Left lung (tissue), 14 donors: ENCODE data around the gene SF3A1. TPM values are rescaled to one million over a fixed set of nuclear protein-coding genes. Genes with fewer than 3 reads are reported as not detected.
"Not testable (repeated sequence)": the region's sequence is repeated elsewhere in the genome, so short reads cannot be mapped to it uniquely, and the experiment has no call there.

Source experiments
- ATAC-seq: fragments of 200-7000 bp; cut with Tn5 transposase; one replicate; pipeline ENCODE4 v1.9.1; 2020; ENCODE audit warnings: moderate library complexity
- DNase-seq, 4 donors: peaks; one replicate each; pipeline ENCODE4 v3.0.0-alpha.2; 2013 to 2020
- H3K27ac ChIP-seq, 2 donors: fragments of 200-600 bp; sonication (generic) in 1 of 2; one replicate each; pipeline versions ENCODE4 v1.5.0 to v1.8.0; 2020 to 2021
- H3K27me3 ChIP-seq, 2 donors: fragments of 200-600 bp; sonication (generic) in 1 of 2; one replicate each; pipeline versions ENCODE4 v1.5.0 to v1.8.0; 2020 to 2021
- H3K36me3 ChIP-seq, 2 donors: fragments of 200-600 bp; sonication (generic) in 1 of 2; one replicate each; pipeline versions ENCODE4 v1.5.0 to v1.8.0; 2020 to 2021
- H3K4me1 ChIP-seq, 2 donors: fragments of 200-600 bp; one replicate each; pipeline ENCODE4 v1.8.0; 2021
- H3K4me3 ChIP-seq, 2 donors: fragments of 200-600 bp; sonication (generic) in 1 of 2; one replicate each; pipeline versions ENCODE4 v1.5.0 to v1.8.0; 2020 to 2021; ENCODE audit warnings: mild to moderate bottlenecking in 1 of 2
- H3K9me3 ChIP-seq, 2 donors: fragments of 200-600 bp; sonication (generic) in 1 of 2; one replicate each; pipeline versions ENCODE4 v1.5.0 to v1.8.0; 2020 to 2021
- CTCF ChIP-seq, 2 donors: fragments of 200-600 bp; sonication (generic) in 1 of 2; IDR thresholded peaks; one replicate each; pipeline versions ENCODE4 v1.5.0 to v1.8.0; 2021; ENCODE audit warnings: antibody characterized with exemption in 2 of 2
- intact Hi-C, 2 donors: fragments of 100-400 bp; cut with DNase I; formaldehyde crosslinking; loops; one replicate each; pipeline versions ENCODE4 v1.11.2 to v1.14.2; 2022
- long read RNA-seq, 12 donors: library from polyadenylated mRNA in 2 of 12; unstranded in 2 of 12; transcript quantifications; one replicate each; pipeline ENCODE4 v2.0.0 and lab custom pipeline, GENCODE V29; 2019 to 2026
- polyA plus RNA-seq, 6 donors: library from polyadenylated mRNA; unstranded; fragments of 120-200 nt; gene quantifications; one replicate each; pipeline ENCODE4 v1.2.1, GENCODE V29; 2013; ENCODE audit not compliant: insufficient read length in 6 of 6
- total RNA-seq, 2 donors: library from RNA; stranded (reverse); fragmentation: NEBNext Ultra II Directional; extraction: Animal tissue kit (Norgen Biotek cat#: 25700); gene quantifications; one replicate each; pipeline ENCODE4 v1.2.1, GENCODE V29; 2021
- donor health status: DM: no; HTN: yes; CAD: no.
- donor health status: DM: no; HTN: no; CAD: no.

The SF3A1 gene
- total RNA-seq (100 to 1,000 TPM; 133 to 146 TPM), polyA plus RNA-seq (100 to 1,000 TPM; 119 to 154 (median 137) TPM)
- long read RNA-seq, donor 1, full-length matches to known transcripts: 24 of 87 reads
- long read RNA-seq, donor 1, partial matches to known transcripts: 58 of 87 reads
- long read RNA-seq, donor 1, other reads (novel, unspliced or antisense): 5 of 87 reads
- long read RNA-seq, donor 2, full-length matches to known transcripts: 24 of 87 reads
- long read RNA-seq, donor 2, partial matches to known transcripts: 63 of 87 reads
- long read RNA-seq, donor 2, other reads (novel, unspliced or antisense): 0 of 87 reads
- long read RNA-seq, donor 3, full-length matches to known transcripts: 17 of 26 reads
- long read RNA-seq, donor 3, partial matches to known transcripts: 9 of 26 reads
- long read RNA-seq, donor 3, other reads (novel, unspliced or antisense): 0 of 26 reads
- long read RNA-seq, donor 4, partial matches to known transcripts: 1 of 6 reads
- long read RNA-seq, donor 4, other reads (novel, unspliced or antisense): 5 of 6 reads
- long read RNA-seq, donor 5, full-length matches to known transcripts: 19 of 60 reads
- long read RNA-seq, donor 5, partial matches to known transcripts: 41 of 60 reads
- long read RNA-seq, donor 5, other reads (novel, unspliced or antisense): 0 of 60 reads
- long read RNA-seq, donor 6, full-length matches to known transcripts: 6 of 12 reads
- long read RNA-seq, donor 6, partial matches to known transcripts: 6 of 12 reads
- long read RNA-seq, donor 6, other reads (novel, unspliced or antisense): 0 of 12 reads
- long read RNA-seq, donor 7, full-length matches to known transcripts: 3 of 3 reads
- long read RNA-seq, donor 7, partial matches to known transcripts: 0 of 3 reads
- long read RNA-seq, donor 7, other reads (novel, unspliced or antisense): 0 of 3 reads
- long read RNA-seq, donor 8, full-length matches to known transcripts: 6 of 36 reads
- long read RNA-seq, donor 8, partial matches to known transcripts: 30 of 36 reads
- long read RNA-seq, donor 8, other reads (novel, unspliced or antisense): 0 of 36 reads
- long read RNA-seq, donor 9, full-length matches to known transcripts: 2 of 2 reads
- long read RNA-seq, donor 9, partial matches to known transcripts: 0 of 2 reads
- long read RNA-seq, donor 9, other reads (novel, unspliced or antisense): 0 of 2 reads
- long read RNA-seq, donor 10, partial matches to known transcripts: 3 of 3 reads
- long read RNA-seq, donor 10, other reads (novel, unspliced or antisense): 0 of 3 reads
- long read RNA-seq, donor 11, full-length matches to known transcripts: 12 of 54 reads
- long read RNA-seq, donor 11, partial matches to known transcripts: 42 of 54 reads
- long read RNA-seq, donor 11, other reads (novel, unspliced or antisense): 0 of 54 reads
- long read RNA-seq, donor 12, full-length matches to known transcripts: 15 of 37 reads
- long read RNA-seq, donor 12, partial matches to known transcripts: 22 of 37 reads
- long read RNA-seq, donor 12, other reads (novel, unspliced or antisense): 0 of 37 reads

GRCh38 chr22:30356449-30357235 lies at the start of gene SF3A1, which contains the start of gene CCDC157:
Gene SF3A1 (minus strand): TSS chr22:30356894. CDS start chr22:30356792, 102 bp downstream.
Gene CCDC157 (plus strand): TSS chr22:30357007. CDS start chr22:30366001, 8,994 bp downstream.
- peaks cover 0 to 15% of the 10 kb centered on the region in 2 donors for H3K36me3 ChIP-seq
- peak; percentile 99 for ATAC-seq
- peak within 1 kb of the TSS; percentile 76 to 85 for H3K4me3 ChIP-seq
- peak within 1 kb of the TSS; percentile 95 to 97 for H3K27ac ChIP-seq
- TF ChIP-seq CTCF (IDR thresholded peaks at IDR 0.05): peak in 1 of 2 donors; percentile 22
- intact Hi-C loops: no loop called here
- DNase-seq: peak; percentile 91 to 98 (median 94)
- H3K27me3 ChIP-seq: no peaks in the 10 kb centered on the region
- H3K9me3 ChIP-seq: no peaks in the 10 kb centered on the region
- peaks cover 20 to 40% of the 10 kb centered on the region in 2 donors for H3K4me1 ChIP-seq

- no peak for DNase-seq
- TF ChIP-seq CTCF (IDR thresholded peaks at IDR 0.05): no peak
- no peak overlapping the region for H3K27ac ChIP-seq
- no peak overlapping the region for H3K4me3 ChIP-seq
- no peaks in the 10 kb centered on the region for H3K27me3 ChIP-seq
- intact Hi-C loops: no loop called here
- H3K36me3 ChIP-seq: peaks cover 0 to 11% of the 10 kb centered on the region in 2 donors
- no peaks in the 10 kb centered on the region for H3K9me3 ChIP-seq
- ATAC-seq: no peak
- H3K4me1 ChIP-seq: no peaks in the 10 kb centered on the region
These were observed 49.7 kb upstream of the SF3A1 start for GRCh38 chr22:30406400-30406799.

GRCh38 chr22:30405731-30406130 lies 49.0 kb upstream of the SF3A1 start:
- Histone ChIP-seq H3K4me3 (no peak overlapping the region), H3K4me1 (no peaks in the 10 kb centered on the region), H3K27me3 (no peaks in the 10 kb centered on the region), H3K36me3 (peaks cover 0 to 5% of the 10 kb centered on the region in 2 donors), H3K27ac (no peak overlapping the region), H3K9me3 (no peaks in the 10 kb centered on the region)
- intact Hi-C loops: no loop called here
- no peak for ATAC-seq
- TF ChIP-seq CTCF (IDR thresholded peaks at IDR 0.05): no peak
- no peak for DNase-seq

- Histone ChIP-seq H3K36me3 (no peaks in the 10 kb centered on the region), H3K27me3 (peaks cover 0 to 9% of the 10 kb centered on the region in 2 donors), H3K4me3 (no peak overlapping the region), H3K9me3 (no peaks in the 10 kb centered on the region), H3K4me1 (no peaks in the 10 kb centered on the region), H3K27ac (no peak overlapping the region)
- ATAC-seq: no peak
- TF ChIP-seq CTCF (IDR thresholded peaks at IDR 0.05): no peak
- no peak for DNase-seq
- intact Hi-C loops: no loop called here
These were observed 47.6 kb upstream of the SF3A1 start for GRCh38 chr22:30404307-30404706.

GRCh38 chr22:30402766-30403104 lies 46.0 kb upstream of the SF3A1 start:
- H3K27ac ChIP-seq, H3K36me3 ChIP-seq, H3K4me1 ChIP-seq, H3K4me3 ChIP-seq, DNase-seq, ATAC-seq, intact Hi-C loops, H3K9me3 ChIP-seq: not testable (repeated sequence)
- H3K27me3 ChIP-seq: peaks cover 0 to 25% of the 10 kb centered on the region in 2 donors
